HG03095 (cell line): ENCODE data around the gene UBAC1.

ENCODE experiments used
- ATAC-seq: cut with Tn5 transposase; IDR thresholded peaks from one replicate; pipeline ENCODE4 v1.9.1; 2021; ENCODE audit warnings: moderate library complexity; ENCODE audit not compliant: unreplicated experiment

UBAC1 gene

DNA sequence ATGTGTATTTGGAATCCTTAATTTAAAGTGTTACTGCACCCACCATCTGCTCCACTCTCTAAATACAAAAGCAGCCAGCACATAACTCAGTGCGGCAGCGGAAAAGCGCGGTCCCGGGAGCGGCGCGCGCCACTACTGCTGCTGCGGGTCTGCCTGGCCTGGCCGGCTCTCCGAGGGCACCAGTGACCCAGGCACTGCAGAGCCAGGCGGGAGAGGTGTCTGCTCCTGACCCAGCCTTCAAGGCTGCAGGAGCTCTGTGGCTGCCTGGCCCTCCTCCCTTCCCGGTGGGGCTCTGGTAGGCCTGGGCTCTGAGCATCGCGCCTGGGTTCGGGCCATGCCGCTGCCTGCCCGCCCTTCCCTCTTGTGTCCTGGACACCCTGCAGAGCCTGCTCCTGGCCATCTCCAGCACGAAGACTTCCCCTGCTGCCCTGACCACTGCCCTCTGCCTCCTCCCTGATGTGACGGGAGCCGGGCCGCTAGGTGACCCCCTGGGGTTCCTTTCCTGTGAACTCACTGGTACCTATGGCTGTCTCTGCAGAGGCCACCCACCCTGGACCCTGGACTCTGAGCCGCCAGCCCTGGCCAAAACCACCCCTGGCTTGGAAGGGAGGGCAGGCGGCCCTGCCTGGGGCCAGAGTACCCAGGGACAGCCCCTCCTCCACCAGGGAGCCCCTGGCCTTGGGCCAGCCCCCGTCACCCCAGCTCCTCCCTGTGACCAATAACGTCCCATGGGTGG is 32.8 kb upstream of the UBAC1 start:
- no peak for ATAC-seq

DNA sequence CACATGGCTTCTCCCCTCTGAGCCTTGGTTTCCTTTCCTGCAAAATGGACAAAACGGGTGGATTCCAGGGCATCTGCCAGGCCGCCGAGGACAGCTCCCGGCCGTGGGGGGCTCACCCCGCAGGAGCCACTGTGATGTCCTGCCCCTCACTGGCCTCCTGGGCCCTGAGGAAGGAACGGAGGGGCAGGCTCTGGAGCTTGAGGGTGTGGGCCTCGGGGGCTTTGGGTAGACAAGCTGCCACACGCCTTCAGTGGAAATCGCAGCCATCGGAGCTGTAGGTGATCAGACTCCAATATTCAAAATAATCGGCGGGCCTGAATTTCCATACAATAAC is 32.2 kb upstream of the UBAC1 start:
- no peak for ATAC-seq

DNA sequence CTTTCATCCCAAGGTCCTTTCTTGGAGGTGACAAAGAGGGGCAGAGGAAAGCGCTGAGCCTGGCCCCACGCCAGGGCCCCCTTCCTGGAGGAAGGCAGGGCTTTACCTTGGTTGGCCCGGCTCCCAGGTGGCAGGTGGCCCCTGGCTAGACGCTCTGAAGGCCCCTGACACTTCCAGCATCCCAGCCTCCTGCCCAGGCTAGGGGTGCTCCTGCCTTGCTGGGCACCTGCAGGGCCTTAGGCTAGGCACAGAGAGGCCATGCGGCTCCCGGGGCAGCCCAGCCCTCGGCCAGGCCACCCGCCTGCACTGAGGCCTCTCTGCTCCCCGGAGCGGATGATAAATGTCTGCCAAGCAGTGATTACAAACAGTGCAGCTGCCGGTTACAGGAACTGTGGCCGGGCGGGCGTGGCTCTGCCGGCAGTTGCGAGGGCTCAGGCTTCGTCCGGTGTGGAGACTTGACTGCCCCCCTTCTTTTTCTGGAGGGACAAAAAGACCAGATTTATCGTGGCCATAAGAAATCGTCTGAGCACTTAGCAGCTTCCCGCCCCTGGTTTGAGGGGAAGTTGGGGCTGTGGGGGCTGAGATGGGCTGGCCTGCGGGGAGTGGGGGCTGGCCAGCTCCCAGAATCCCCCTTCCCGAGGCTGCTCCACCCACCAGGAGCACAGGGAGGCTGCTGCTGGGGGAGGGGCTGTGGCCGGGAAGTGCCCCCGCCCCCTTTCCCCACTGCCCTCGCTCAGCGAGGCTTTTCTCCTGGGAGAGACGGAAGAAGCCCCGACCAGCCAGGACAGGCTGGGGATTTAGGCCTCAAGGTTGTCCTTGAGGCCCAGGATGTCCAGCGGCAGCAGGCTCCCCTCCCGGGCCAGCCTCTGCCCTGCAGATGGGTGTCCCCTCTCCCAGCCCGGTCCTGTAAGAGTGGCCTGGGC is 31.6 kb upstream of the UBAC1 start:
- no peak for ATAC-seq

DNA sequence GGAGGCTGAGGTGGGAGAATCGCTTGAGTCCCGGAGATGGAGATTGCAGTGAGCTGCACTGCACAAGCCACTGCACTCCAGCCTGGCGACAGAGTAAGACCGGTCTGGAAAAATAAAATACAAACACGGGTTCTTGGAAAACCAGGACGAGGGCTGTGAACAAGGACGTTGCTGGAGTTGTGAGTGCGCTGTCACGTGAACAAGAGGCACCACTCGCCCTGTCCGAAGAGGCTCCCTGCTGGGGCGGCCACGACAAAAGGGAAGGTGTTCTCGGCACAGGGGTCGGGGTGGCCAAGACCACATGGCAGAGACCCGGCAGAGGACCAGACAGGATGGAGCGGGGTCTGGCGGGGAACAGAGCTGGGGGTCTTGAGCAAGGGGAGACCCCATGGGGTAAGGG is 30.6 kb upstream of the UBAC1 start:
- ATAC-seq = no peak

DNA sequence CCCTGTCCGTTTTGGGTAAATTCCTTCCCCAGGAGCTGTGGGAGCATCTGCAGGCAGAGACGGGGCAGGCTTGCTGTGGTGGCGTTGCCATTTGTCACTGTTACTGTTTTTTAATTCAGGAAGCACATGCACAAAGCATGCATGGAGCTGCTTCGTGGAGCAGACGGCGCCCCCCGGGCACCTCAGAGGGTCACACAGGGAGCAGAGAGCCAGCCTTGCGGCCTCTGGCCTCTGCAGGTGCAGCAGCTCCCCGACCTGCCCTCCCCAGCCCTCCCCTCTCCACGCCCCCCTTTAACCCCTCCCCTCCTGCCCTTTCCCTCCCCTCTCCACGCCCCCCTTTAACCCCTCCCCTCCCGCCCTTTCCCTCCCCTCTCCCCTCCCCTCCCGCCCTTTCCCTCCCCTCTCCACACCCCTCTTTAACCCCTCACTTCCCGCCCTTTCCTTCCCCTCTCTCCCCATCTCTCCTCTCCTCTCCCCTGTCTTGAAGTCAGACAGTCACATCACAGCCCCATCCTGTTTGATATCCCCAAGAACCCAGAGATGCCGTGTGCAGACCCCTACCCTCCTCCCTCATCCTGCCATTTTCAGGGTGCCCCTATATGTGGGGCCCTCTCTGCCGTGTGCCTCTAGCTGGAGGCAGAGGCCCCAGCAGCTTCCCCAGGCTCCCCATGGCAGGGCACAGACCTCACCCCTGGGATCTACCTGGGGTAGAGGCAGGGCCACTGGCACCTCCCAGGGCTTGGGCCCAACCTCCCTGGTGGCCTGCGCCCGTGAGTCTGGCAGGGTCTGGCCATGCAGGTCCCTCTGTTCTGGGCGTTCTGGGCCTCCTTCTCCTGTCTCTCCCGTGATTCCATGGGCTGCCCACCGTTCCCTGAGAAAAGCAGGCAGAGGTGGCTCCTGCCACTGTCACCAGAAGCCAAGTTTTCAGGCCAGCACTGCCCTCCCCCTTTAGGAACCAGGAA is 29.6 kb upstream of the UBAC1 start:
- ATAC-seq = no peak

DNA sequence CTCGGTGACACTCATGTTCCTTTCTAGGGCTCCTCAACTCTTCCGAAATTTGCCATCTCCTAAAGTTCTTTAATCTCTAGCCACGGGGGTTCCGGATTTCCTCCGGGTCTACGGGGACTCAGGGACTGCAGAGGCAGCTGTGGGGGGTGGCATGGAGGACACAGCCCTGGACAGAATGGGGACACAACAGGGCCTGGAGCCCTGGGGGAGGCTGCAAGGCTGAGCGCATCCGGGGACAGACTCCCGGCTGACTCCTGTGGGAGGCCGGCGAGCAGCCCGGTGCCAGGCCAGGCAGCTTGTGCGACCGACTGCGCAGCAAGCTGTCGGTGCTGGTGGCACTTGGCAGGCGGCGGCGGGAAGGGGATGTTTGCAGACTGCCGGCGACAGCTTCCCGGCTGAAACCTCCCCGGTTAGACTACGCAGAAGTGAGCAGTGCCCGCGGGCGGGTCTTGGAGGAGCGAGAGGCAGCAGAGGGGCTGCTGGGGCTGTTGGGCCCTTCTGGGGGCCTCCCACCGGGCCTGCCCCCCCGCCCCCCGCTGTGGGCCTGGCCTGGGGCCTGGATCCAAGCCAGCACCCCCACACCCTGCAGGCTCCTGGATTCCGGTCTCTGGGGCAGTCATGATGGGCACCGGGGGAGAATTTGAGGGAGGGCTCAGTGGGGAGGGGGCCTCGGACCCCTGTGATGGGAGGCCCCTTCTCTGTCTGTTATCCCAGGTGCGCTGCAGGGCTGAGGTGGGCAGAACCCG is 28.7 kb upstream of the UBAC1 start:
- no peak for ATAC-seq

DNA sequence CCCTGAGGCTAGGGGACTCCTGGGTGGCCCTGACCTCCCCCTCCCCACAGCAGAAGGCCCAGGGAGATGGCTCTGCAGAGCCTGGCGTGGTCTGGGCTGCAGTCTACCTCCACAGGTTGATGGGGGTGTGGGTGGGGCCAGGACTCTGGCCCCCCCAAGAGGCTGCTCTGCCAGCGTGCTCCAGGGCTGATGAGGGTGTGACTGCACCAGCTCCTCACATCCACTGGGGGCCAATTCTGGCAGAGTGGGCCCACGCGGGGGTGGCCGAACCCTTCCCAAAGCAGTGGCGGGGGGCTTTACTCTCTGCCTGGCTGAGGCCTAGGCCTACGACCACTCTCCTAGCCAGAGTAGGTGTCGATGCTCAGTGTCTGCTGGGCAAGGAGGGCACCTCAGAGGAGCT is 28.0 kb upstream of the UBAC1 start:
- ATAC-seq = no peak

DNA sequence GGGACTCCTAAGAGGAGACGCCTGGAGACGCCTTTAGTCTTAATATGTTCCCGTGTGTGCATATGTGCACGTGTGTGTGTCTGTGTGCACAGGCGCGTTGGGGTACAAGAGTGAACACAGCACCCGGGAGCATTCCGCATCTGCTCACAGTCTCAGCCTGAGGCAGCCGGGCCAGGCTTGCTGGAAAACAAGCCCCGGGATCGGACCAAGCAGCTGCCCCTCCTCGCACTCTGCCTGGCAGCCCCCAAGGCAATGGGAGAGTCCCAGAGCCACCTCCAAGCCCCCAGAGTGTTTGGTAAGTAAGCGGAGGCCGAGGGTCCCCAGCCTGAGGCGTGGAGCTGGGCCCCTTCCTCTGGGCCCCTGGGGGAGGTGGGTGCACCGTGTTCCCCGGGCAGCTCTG is 27.3 kb upstream of the UBAC1 start:
- ATAC-seq = no peak

DNA sequence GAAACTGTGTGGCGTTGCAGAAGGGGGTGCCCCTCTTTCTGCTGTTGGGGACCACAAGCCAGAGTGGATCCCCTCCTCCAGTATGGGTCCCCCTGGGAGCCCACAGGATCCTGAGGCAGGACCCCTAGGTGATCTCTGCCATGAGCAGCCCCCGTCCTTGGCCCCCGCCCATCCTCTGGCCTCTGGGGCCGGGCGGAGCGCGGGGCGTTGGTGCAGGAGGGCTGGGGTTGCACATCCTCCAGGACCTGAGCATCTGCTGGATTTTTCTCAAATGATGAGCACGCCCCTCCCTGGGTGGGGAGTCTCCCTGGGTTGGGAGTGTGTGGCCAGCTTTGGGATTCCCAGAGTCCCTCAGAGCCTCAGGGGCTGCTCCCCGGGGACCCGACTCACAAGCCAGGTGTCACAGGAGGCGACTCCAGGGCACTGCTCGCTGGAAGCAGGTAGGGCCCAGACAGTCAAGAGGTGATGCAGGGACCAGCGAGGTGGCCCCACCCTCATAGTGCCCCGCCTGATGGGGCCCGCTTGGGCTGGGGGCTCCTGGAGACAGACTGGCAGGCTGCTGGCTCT is 26.7 kb upstream of the UBAC1 start:
- ATAC-seq = no peak

DNA sequence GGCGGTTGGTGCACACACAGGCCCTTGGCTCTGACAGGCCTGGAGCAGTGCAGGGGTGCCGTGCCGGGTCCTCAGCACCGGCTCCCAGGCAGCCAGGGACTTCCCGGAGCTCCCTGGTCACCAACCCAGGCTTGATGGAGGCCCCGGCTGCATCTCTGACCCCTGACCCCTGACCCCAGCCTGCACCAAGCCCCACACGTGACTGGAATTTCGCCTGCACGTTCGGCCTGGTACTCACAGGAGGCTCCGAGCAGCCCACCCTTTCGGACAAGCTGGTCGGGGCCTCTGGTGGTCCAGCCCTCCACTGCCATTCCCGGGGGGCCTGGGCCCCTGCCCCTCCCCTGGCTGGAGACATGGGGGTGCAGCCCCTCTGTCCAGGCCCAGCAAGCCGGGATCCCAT is 25.4 kb upstream of the UBAC1 start:
- no peak for ATAC-seq

DNA sequence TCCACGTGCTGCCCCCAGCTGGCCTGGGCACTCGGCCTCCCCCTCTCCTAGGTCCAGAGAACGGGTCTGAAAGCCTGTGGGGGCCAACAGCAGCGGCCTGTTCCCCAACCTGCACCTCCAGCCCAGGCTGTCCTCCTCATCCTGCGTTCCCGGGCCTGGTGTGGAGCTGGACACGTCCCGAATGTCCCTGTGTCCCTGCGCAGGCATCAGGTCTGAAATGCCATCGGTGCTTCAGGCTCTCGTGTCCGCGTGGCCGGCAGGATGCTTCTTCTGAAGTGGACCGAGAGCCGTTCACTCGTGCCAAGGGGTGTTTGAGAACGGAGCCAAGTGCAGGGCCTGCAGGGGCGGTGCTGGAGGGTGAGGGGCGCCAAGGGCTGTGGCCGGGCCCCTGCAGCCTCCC is 24.7 kb upstream of the UBAC1 start:
- ATAC-seq = no peak

DNA sequence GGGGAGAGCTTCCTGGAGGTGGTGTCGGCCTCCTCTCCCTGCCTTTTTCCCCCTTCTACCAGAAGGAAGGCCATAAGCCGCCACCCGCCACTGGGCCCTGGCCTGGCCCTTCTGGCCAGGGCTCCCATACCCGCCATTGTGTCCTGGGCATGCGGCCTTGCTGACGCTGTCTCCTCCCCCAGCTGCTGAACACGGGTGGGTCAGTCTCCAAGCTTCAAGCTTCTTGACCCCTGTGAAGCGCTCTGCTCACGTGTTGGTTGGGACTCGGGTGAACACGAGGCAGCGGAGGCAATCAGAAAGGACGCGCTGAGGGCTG is 24.2 kb upstream of the UBAC1 start:
- no peak for ATAC-seq

DNA sequence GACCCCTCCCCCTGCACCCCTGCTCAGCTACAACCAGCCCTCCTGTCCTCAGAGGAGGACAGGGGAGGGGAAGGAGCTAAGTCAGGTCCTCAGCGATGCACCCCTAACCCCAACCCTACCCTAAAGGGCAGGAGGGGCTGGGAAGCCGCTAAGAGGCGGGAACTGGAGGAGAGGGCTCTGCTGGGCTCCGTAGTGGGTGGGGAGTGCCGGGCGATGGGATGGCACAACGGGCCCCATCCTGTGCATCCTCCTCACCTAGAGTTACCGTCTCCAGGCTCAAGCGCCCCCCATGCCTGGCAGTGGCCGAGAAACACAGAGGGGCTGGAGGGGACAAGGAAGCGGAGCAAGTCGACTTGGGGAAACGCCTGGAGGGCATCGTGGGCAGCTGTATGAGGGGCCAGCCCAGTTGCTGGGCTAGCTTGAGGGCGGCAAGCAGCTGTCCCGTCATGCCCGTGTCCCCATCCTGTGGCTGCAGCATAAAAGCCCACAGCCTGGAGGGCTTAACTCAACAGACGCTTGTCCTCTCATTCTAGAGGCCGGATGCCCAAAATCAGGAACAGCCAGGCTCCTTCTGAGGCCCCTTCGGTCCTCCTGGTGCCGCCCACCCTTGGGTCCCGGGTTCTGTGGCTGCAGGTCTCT is 23.0 kb upstream of the UBAC1 start:
- no peak for ATAC-seq

DNA sequence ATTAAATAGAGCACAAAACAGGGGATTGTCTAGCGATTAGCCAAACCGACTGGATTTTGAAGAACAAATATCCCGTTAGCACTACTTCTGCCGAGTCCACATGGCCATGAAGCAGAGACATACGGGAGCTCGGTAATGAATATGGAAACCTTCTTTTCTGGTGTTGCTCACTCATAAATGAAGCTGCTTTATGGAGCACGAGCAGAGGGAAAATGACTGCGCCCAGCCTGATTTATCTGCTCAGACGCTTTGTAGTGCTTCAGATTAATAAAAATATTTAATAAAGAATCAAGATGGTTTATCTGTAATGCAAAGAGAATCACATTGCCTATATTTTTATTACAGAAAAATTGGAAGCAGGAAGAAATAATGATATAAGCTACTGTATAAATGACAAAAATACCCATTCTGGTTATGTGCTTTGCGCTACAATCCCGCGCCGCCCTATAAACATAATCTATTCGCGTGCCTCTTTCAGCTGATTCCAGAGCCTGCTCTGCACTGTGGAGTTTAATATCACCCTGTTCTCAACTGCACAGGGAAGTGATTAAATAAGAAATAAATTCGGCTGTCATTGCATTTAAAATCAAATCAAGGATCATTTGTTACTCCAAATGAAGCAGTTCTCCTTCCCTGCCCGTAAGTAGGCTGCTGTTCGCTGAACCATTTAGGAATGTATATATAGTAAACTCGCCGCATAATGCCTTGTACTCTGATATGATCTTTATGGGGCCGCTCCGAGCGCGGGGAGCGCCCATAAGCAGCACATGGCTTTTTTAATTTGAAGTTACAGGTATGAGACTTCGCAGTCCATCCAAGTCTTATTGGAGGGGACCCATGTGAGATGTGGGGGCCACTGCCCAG is 22.3 kb upstream of the UBAC1 start:
- ATAC-seq = no peak

DNA sequence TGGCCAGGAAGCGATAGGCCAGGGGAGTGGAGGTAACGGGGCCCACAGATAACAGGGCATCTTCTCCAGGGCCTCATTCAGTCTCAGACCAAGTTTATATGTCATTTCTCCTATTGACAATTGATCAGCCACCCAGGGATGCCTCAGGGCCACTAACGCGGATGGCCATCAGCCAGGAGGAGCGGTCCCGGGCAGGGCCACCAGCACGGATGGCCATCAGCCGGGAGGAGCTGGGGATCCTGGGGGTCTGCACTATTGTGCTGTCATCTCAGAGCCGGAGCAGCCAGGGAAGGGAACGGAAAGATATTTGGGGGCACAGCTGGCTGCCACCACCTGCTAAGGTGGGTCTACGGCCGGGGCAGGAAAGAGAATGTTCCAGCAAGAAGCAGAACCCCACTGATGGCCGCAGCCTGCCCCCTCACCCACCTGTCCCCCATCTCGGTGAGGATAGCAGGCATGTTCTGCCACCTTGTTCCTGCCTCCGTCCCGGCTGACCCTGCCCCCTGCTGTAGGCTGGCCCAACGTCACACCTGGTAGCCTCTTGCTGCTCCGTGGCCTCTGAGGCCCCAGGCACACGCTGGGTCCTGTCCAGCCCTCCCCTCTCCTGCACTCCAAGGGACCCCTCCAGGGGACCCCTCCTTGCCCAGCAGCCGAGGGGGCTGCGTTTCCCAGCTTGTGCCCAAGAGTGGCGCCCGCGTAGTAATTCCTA is 21.5 kb upstream of the UBAC1 start:
- no peak for ATAC-seq

DNA sequence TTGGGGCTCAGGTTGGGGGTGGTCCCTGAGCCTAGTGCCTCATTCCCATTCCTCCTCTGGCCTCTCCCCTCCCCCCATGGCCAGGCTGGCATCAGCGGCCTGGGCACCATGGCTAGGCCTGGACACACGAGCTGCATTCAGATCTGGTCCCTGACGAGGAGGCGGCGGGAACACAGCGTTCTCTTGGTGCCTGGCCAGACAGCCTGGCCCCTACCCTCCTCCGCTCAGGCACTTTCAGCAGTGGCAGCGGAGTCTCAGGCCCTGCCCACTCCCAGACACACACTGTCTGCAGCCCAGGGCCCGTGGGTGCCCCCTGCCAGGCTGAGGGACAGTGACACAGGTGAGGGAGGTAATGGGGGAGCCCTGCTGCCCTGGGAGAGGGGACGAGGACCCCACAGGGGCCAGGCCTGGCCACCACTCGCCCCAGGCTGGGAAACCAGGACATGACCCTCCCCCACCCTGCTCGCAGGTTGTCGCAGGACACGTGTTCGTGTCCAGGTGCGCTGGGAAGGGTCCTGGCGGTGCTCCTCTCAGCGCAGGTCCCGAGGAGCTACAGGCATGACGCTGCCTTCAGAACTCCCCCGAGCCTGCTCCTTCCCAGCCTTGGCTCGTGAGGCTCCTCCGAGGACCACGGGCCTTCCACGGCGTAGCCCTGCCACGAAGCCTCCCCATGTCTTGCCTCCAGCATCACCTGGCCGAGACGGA is 19.9 kb upstream of the UBAC1 start:
- no peak for ATAC-seq

DNA sequence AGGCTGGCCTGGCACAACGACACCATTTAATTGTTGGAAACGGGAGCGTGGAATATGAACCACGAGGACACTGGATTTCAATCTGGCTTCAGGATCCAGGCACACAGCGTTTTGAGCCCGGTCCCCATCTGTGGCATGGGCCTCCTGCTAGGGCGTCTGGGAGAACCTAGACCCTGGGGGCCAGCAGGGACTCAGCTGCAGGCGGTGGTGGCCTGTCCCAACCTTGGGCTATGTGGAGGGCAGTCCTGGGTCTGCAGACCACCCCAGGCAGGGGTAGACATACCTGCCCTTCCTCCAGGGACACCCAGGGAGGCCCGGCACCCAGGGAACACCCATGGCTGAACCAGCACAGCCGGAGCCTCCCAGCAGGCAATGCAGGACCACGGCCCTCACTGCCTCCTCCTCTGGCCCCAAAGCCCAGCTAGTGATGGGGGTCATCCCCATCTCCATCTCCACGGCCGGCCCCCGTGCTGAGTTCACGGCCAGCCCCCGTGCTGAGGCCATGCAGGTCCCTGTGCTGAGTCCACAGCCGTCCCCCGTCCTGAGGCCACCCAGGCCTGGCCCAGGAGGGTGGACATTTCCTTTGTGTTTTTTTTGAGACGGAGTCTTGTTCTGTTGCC is 18.5 kb upstream of the UBAC1 start:
- ATAC-seq = no peak
